Panc1 (cell line): Measurements from ENCODE around the gene DYNC2I2. TPM values are rescaled to one million over a fixed set of nuclear protein-coding genes. Genes with fewer than 3 reads are reported as not detected.

Experiments used
- ATAC-seq: fragments of 200-7000 bp; cut with Tn5 transposase; 2 replicates; pipeline ENCODE4 v1.9.1; 2020; ENCODE audit warnings: mild to moderate bottlenecking, moderate library complexity
- BruUV-seq: library from RNA; stranded (reverse); fragments of 400-500 nt; replicated peaks from 2 replicates; lab custom pipeline; 2021; lab: Mats Ljungman, UMichigan
- CTCF ChIA-PET: fragments of 300-600 bp; sonication (Branson Sonifier 250); formaldehyde crosslinking; loops from one replicate; lab custom pipeline; 2022; ENCODE audit warnings: antibody characterized with exemption; lab: Charles Lee
- POLR2A ChIA-PET: fragments of 300-600 bp; sonication (Branson Sonifier 250); formaldehyde crosslinking; loops from one replicate; lab custom pipeline; 2022; ENCODE audit warnings: antibody characterized with exemption; lab: Charles Lee
- DNase-seq: peaks from one replicate; pipeline ENCODE4 v3.0.0-alpha.2; 2010; ENCODE audit warnings: low read depth, low spot score
- H3K27ac ChIP-seq: 2 replicates; pipeline ENCODE4 v1.5.1; 2011; ENCODE audit warnings: mild to moderate bottlenecking, low read length, inconsistent platforms
- H3K27me3 ChIP-seq: fragments of 200-500 bp; sonication (Bioruptor generic); 2 replicates; pipeline ENCODE4 v1.6.0; 2014; ENCODE audit warnings: low read length, inconsistent platforms; ENCODE audit not compliant: control insufficient read depth, insufficient read depth
- H3K36me3 ChIP-seq: fragments of 200-500 bp; sonication (Bioruptor generic); 2 replicates; pipeline ENCODE4 v1.5.1; 2014; ENCODE audit warnings: inconsistent platforms, mild to moderate bottlenecking, low read length, moderate library complexity; ENCODE audit not compliant: control insufficient read depth, insufficient read depth
- H3K4me1 ChIP-seq: 2 replicates; pipeline ENCODE4 v1.5.1; 2011; ENCODE audit warnings: inconsistent platforms, mild to moderate bottlenecking, low read length, moderate library complexity; ENCODE audit not compliant: control insufficient read depth, insufficient read depth
- H3K4me3 ChIP-seq, 2 experiments: 2 replicates each; pipeline ENCODE4 v1.5.1; 2011 to 2012; ENCODE audit warnings: low read depth in 2 of 2, low read length in 2 of 2, mild to moderate bottlenecking in 2 of 2, inconsistent platforms in 1 of 2, moderate library complexity in 1 of 2
- H3K9me3 ChIP-seq: fragments of 200-500 bp; sonication (Bioruptor generic); 2 replicates; pipeline ENCODE4 v1.5.1; 2014; ENCODE audit warnings: low read depth, mild to moderate bottlenecking, inconsistent platforms, low read length, moderate library complexity; ENCODE audit not compliant: control insufficient read depth, insufficient read depth
- CTCF ChIP-seq: fragments of 450-650 bp; IDR thresholded peaks from 2 replicates; pipeline ENCODE4 v1.5.1; 2017; ENCODE audit warnings: mild to moderate bottlenecking
- POLR2AphosphoS5 ChIP-seq: IDR thresholded peaks from 2 replicates; pipeline ENCODE4 v1.6.1; 2012; ENCODE audit warnings: mild to moderate bottlenecking, low read depth, low read length, moderate library complexity
- SIN3A ChIP-seq: IDR thresholded peaks from 2 replicates; pipeline ENCODE4 v1.6.1; 2012; ENCODE audit warnings: low read depth, mild to moderate bottlenecking, low read length, moderate library complexity, borderline replicate concordance; ENCODE audit not compliant: insufficient read depth
- TCF7L2 ChIP-seq: IDR thresholded peaks from 2 replicates; pipeline ENCODE4 v1.6.1; 2011; ENCODE audit warnings: mild to moderate bottlenecking, low read depth, low read length, inconsistent platforms
- in situ Hi-C: cut with HindIII; loops from 2 replicates; pipeline ENCODE4 v1.10.0; 2016; ENCODE audit warnings: low sequenced_read_pairs, low pct_unique_long_range_greater_than_20kb
- intact Hi-C: fragments of 100-400 bp; cut with micrococcal nuclease; formaldehyde crosslinking; loops from one replicate; pipeline ENCODE4 v1.10.0; 2022; ENCODE audit not compliant: unreplicated experiment
- total RNA-seq: library from RNA; stranded (reverse); gene quantifications from one replicate; pipeline ENCODE4 v1.2.1, GENCODE V29; 2021; ENCODE audit not compliant: unreplicated experiment
- TF ChIP-seq, protein P1 (sequence below), 2 experiments: IDR thresholded peaks; 2 replicates each; pipeline ENCODE4 v1.6.1; 2011 to 2012; ENCODE audit warnings: low read depth in 2 of 2, control low read depth in 1 of 2, low read length in 1 of 2, mild to moderate bottlenecking in 1 of 2, moderate library complexity in 1 of 2; ENCODE audit not compliant: insufficient read depth in 1 of 2

Gene DYNC2I2
- total RNA-seq, 1 experiment from 2014 or later: 78.1 TPM

GRCh38 chr9:128706045-128706444, 49.4 kb upstream of the DYNC2I2 start:
- ATAC-seq (no peak), DNase-seq (no peak)
- ChIA-PET CTCF (interaction anchor here (0.5 to 0.6 kb wide), 2 partner anchors 61 to 71 kb away, joined by 3 to 4 read pairs; no protein-coding TSS in a partner anchor), POLR2A (no interaction called here)
- Histone ChIP-seq H3K4me1 (peaks cover 3% of the 10 kb centered on the region; the same call in 1 of the 2 replicates), H3K27me3 (no peaks in the 10 kb centered on the region), H3K36me3 (no peaks in the 10 kb centered on the region; the same call in 1 of the 2 replicates), H3K27ac (no peak overlapping the region), H3K4me3 (no peak overlapping the region), H3K9me3 (no peaks in the 10 kb centered on the region)
- TF ChIP-seq SIN3A (no peak), TCF7L2 (no peak), POLR2AphosphoS5 (no peak), CTCF (no peak)
- TF ChIP-seq, protein P1, sequence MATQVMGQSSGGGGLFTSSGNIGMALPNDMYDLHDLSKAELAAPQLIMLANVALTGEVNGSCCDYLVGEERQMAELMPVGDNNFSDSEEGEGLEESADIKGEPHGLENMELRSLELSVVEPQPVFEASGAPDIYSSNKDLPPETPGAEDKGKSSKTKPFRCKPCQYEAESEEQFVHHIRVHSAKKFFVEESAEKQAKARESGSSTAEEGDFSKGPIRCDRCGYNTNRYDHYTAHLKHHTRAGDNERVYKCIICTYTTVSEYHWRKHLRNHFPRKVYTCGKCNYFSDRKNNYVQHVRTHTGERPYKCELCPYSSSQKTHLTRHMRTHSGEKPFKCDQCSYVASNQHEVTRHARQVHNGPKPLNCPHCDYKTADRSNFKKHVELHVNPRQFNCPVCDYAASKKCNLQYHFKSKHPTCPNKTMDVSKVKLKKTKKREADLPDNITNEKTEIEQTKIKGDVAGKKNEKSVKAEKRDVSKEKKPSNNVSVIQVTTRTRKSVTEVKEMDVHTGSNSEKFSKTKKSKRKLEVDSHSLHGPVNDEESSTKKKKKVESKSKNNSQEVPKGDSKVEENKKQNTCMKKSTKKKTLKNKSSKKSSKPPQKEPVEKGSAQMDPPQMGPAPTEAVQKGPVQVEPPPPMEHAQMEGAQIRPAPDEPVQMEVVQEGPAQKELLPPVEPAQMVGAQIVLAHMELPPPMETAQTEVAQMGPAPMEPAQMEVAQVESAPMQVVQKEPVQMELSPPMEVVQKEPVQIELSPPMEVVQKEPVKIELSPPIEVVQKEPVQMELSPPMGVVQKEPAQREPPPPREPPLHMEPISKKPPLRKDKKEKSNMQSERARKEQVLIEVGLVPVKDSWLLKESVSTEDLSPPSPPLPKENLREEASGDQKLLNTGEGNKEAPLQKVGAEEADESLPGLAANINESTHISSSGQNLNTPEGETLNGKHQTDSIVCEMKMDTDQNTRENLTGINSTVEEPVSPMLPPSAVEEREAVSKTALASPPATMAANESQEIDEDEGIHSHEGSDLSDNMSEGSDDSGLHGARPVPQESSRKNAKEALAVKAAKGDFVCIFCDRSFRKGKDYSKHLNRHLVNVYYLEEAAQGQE (IDR thresholded peaks at IDR 0.05; ENCODE audit: insufficient read depth in 1 of 2, low read depth in 2 of 2, low read length in 1 of 2): no peak
- in situ Hi-C loops: no loop called here
- intact Hi-C loops: no loop called here
- no TSS peak for BruUV-seq

- ATAC-seq (no peak), DNase-seq (no peak)
- BruUV-seq: no TSS peak
- no peak overlapping the region for H3K27ac ChIP-seq
- CTCF ChIA-PET: interaction anchor here (0.5 to 0.7 kb wide), 4 partner anchors 13 to 70 kb away, joined by 3 to 11 read pairs (median 4); no protein-coding TSS in a partner anchor
- POLR2A ChIA-PET: no interaction called here
- in situ Hi-C loops: no loop called here
- no peaks in the 10 kb centered on the region for H3K9me3 ChIP-seq
- H3K27me3 ChIP-seq: no peaks in the 10 kb centered on the region
- intact Hi-C loops: no loop called here
- peaks cover 3% of the 10 kb centered on the region; the same call in 1 of the 2 replicates for H3K4me1 ChIP-seq
- no peaks in the 10 kb centered on the region; the same call in 1 of the 2 replicates for H3K36me3 ChIP-seq
- H3K4me3 ChIP-seq: no peak overlapping the region
- TF ChIP-seq SIN3A (no peak), CTCF (no peak), POLR2AphosphoS5 (no peak), TCF7L2 (no peak)
- TF ChIP-seq, protein P1 (IDR thresholded peaks at IDR 0.05; ENCODE audit: insufficient read depth in 1 of 2, low read depth in 2 of 2, low read length in 1 of 2): no peak
Measured at GRCh38 chr9:128705051-128705965, 48.7 kb upstream of the DYNC2I2 start.
